SK-N-SH (cell line): Measurements from ENCODE around the gene COMMD10. TPM values are rescaled to one million over a fixed set of nuclear protein-coding genes. Genes with fewer than 3 reads are reported as not detected.

Experiments used
- CTCF ChIA-PET: fragments of 300-600, 350-600 bp; formaldehyde crosslinking; extraction: SDS; loops from one replicate; lab custom pipeline; 2021; lab: Yijun Ruan, JAX
- POLR2A ChIA-PET: fragments of 350-600 bp; sonication (Branson Sonifier 250); formaldehyde crosslinking; extraction: SDS; loops from one replicate; lab custom pipeline; 2020; ENCODE audit warnings: antibody characterized with exemption, inconsistent platforms; lab: Yijun Ruan, JAX
- DNase-seq: peaks from one replicate; pipeline ENCODE4 v3.0.0; 2012
- H2AFZ ChIP-seq: fragments of 200-600 bp; sonication (generic); 2 replicates; pipeline ENCODE4 v1.8.1; 2016; ENCODE audit warnings: antibody characterized with exemption, mild to moderate bottlenecking, low read depth
- H3F3A ChIP-seq: fragments of 200-600 bp; sonication (generic); replicated peaks from 2 replicates; pipeline ENCODE3; 2016; ENCODE audit warnings: antibody characterized with exemption, mild to moderate bottlenecking; ENCODE audit not compliant: insufficient read depth
- H3K27ac ChIP-seq, 2 experiments: fragments of 200-500 bp in 1 of 2; fragments of 200-600 bp in 1 of 2; sonication (Bioruptor generic) in 1 of 2; sonication (generic), shearing (Covaris generic) in 1 of 2; 2 replicates each; pipeline versions ENCODE4 v1.5.1 to v1.6.1; 2014 to 2016; ENCODE audit warnings: low read depth in 2 of 2, inconsistent platforms in 1 of 2, low read length in 1 of 2, mild to moderate bottlenecking in 1 of 2, mixed read lengths in 1 of 2
- H3K27me3 ChIP-seq: fragments of 200-600 bp; sonication (generic), shearing (Covaris generic); 2 replicates; pipeline ENCODE4 v1.6.1; 2016; ENCODE audit warnings: mixed run types; ENCODE audit not compliant: insufficient read depth
- H3K36me3 ChIP-seq, 2 experiments: fragments of 200-500 bp in 1 of 2; fragments of 200-600 bp in 1 of 2; sonication (Bioruptor generic) in 1 of 2; sonication (generic) in 1 of 2; replicated peaks in 1 of 2; 2 replicates each; pipeline versions ENCODE3 to v1.5.1; 2014 to 2016; ENCODE audit warnings: low read length in 1 of 2, mild to moderate bottlenecking in 1 of 2; ENCODE audit not compliant: insufficient read depth in 2 of 2, control insufficient read depth in 1 of 2
- H3K4me1 ChIP-seq, 2 experiments: fragments of 200-500 bp in 1 of 2; fragments of 200-600 bp in 1 of 2; sonication (Bioruptor generic) in 1 of 2; sonication (generic), shearing (Covaris generic) in 1 of 2; 2 replicates each; pipeline versions ENCODE4 v1.5.1 to v1.6.1; 2014 to 2016; ENCODE audit warnings: low read depth in 1 of 2, low read length in 1 of 2, mixed run types in 1 of 2; ENCODE audit not compliant: insufficient read depth in 2 of 2, control insufficient read depth in 1 of 2
- H3K4me2 ChIP-seq: fragments of 200-600 bp; sonication (generic), shearing (Covaris generic); 2 replicates; pipeline ENCODE4 v1.6.1; 2017; ENCODE audit warnings: mixed run types
- H3K4me3 ChIP-seq, 2 experiments: fragments of 200-500 bp in 1 of 2; fragments of 200-600 bp in 1 of 2; sonication (Bioruptor generic) in 1 of 2; sonication (generic), shearing (Covaris generic) in 1 of 2; 2 replicates each; pipeline versions ENCODE4 v1.5.1 to v1.8.1; 2014 to 2016; ENCODE audit warnings: low read depth in 2 of 2, inconsistent platforms in 1 of 2, low read length in 1 of 2, mild to moderate bottlenecking in 1 of 2, mixed read lengths in 1 of 2, moderate library complexity in 1 of 2
- H3K79me2 ChIP-seq: fragments of 200-600 bp; sonication (generic); 2 replicates; pipeline ENCODE4 v1.8.1; 2017; ENCODE audit warnings: mild to moderate bottlenecking; ENCODE audit not compliant: insufficient read depth
- H3K9ac ChIP-seq: fragments of 200-600 bp; sonication (generic); 2 replicates; pipeline ENCODE4 v1.6.1; 2017; ENCODE audit warnings: mixed run types
- H3K9me2 ChIP-seq: fragments of 200-600 bp; sonication (generic); 2 replicates; pipeline ENCODE4 v1.6.1; 2017; ENCODE audit warnings: mixed run types
- H3K9me3 ChIP-seq: fragments of 200-600 bp; sonication (generic); 2 replicates; pipeline ENCODE4 v1.6.1; 2017; ENCODE audit warnings: mixed run types, mild to moderate bottlenecking, moderate library complexity
- H4K20me1 ChIP-seq: fragments of 200-600 bp; sonication (generic); 2 replicates; pipeline ENCODE4 v1.6.1; 2017; ENCODE audit warnings: mild to moderate bottlenecking, mixed run types; ENCODE audit not compliant: insufficient read depth
- GABPA ChIP-seq: IDR thresholded peaks from 2 replicates; pipeline ENCODE4 v1.4.0; 2012; ENCODE audit warnings: low read depth, mild to moderate bottlenecking
- GATA2 ChIP-seq: sonication (generic); formaldehyde crosslinking; IDR thresholded peaks from 2 replicates; pipeline ENCODE4 v1.5.0; 2020; ENCODE audit warnings: mild to moderate bottlenecking, missing genetic modification reagents
- JUND ChIP-seq: IDR thresholded peaks from 2 replicates; pipeline ENCODE4 v1.4.0; 2012
- MEF2A ChIP-seq: IDR thresholded peaks from 2 replicates; pipeline ENCODE4 v1.4.0; 2012; ENCODE audit warnings: low read depth, borderline replicate concordance
- MXI1 ChIP-seq: IDR thresholded peaks from 2 replicates; pipeline ENCODE4 v1.6.1; 2012; ENCODE audit warnings: mild to moderate bottlenecking, low read depth, low read length, improper control_type of control experiment
- NRF1 ChIP-seq: IDR thresholded peaks from 2 replicates; pipeline ENCODE4 v1.6.1; 2012; ENCODE audit warnings: low read depth, mild to moderate bottlenecking, low read length
- POLR2AphosphoS5 ChIP-seq: IDR thresholded peaks from 2 replicates; pipeline ENCODE4 v1.6.1; 2012; ENCODE audit warnings: low read depth, low read length
- RAD21 ChIP-seq: IDR thresholded peaks from 2 replicates; pipeline ENCODE4 v1.6.1; 2012; ENCODE audit warnings: mild to moderate bottlenecking, low read length
- RXRA ChIP-seq: IDR thresholded peaks from 2 replicates; pipeline ENCODE4 v1.4.0; 2012; ENCODE audit warnings: low read depth, mild to moderate bottlenecking, borderline replicate concordance
- SMC3 ChIP-seq: IDR thresholded peaks from 2 replicates; pipeline ENCODE4 v1.6.1; 2012; ENCODE audit warnings: low read depth, low read length, improper control_type of control experiment
- TAF1 ChIP-seq: IDR thresholded peaks from 2 replicates; pipeline ENCODE4 v1.6.1; 2012; ENCODE audit warnings: low read depth, mild to moderate bottlenecking, low read length, moderate library complexity, borderline replicate concordance
- WGBS: methylation state at CpG from one replicate; pipeline ENCODE4 v1.1.6; 2017; ENCODE audit warnings: low lambda C conversion rate; 5-methylcytosine and 5-hydroxymethylcytosine counted together
- polyA plus RNA-seq, 3 experiments: library from polyadenylated mRNA; depleted of rRNA; stranded (reverse); fragments of >200 nt; gene quantifications; 2 replicates each; pipeline ENCODE4 v1.2.3, GENCODE V29; 2012
- TF ChIP-seq, protein P1 (sequence below): IDR thresholded peaks from 2 replicates; pipeline ENCODE4 v1.4.0; 2012; ENCODE audit warnings: low read depth
- TF ChIP-seq, protein P2 (sequence below): fragments of 150-350 bp; IDR thresholded peaks from 2 replicates; pipeline ENCODE4 v1.6.1; 2017; ENCODE audit warnings: antibody characterized with exemption, low read length, low read depth, borderline replicate concordance
- TF ChIP-seq, protein P3 (sequence below): fragments of 150-350 bp; IDR thresholded peaks from 2 replicates; pipeline ENCODE4 v1.6.1; 2016; ENCODE audit warnings: mild to moderate bottlenecking, low read depth, low read length
- TF ChIP-seq, protein P4 (sequence below): IDR thresholded peaks from 2 replicates; pipeline ENCODE4 v1.6.1; 2012; ENCODE audit warnings: mild to moderate bottlenecking, low read depth, low read length, moderate library complexity
- TF ChIP-seq, protein P5 (sequence below): IDR thresholded peaks from 2 replicates; pipeline ENCODE4 v1.4.0; 2012; ENCODE audit warnings: low read depth, borderline replicate concordance
- TF ChIP-seq, protein P6 (sequence below): IDR thresholded peaks from 2 replicates; pipeline ENCODE4; 2012

The COMMD10 gene
- polyA plus RNA-seq, 1 of the 3 experiments (the other 2 are of a cell fraction), result 9.4 TPM

DNA sequence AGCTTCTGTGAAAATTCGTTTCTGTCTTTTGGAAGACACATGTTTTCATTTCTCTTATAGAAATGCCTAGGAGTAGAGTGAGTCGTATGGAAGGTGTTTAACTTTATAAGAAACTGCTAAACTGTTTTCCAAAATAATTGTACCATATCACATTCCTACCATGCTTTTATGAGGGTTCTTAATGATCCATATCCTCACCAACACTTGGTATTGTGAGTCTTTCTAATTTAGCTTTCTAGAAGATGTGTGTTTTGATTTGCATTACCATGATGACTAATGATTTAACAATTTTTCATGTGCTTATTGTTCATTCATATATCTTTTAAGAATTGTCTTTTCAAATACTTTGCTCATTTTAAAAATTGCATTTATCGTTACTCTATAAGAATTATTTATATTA lies 223.6 kb downstream of the COMMD10 start:
- TF ChIP-seq RXRA, result no peak
- TF ChIP-seq, protein P1, sequence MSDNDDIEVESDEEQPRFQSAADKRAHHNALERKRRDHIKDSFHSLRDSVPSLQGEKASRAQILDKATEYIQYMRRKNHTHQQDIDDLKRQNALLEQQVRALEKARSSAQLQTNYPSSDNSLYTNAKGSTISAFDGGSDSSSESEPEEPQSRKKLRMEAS, result no peak
- no peak for TF ChIP-seq POLR2AphosphoS5
- TF ChIP-seq, protein P2, sequence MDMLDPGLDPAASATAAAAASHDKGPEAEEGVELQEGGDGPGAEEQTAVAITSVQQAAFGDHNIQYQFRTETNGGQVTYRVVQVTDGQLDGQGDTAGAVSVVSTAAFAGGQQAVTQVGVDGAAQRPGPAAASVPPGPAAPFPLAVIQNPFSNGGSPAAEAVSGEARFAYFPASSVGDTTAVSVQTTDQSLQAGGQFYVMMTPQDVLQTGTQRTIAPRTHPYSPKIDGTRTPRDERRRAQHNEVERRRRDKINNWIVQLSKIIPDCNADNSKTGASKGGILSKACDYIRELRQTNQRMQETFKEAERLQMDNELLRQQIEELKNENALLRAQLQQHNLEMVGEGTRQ, result no peak
- TF ChIP-seq, protein P3, sequence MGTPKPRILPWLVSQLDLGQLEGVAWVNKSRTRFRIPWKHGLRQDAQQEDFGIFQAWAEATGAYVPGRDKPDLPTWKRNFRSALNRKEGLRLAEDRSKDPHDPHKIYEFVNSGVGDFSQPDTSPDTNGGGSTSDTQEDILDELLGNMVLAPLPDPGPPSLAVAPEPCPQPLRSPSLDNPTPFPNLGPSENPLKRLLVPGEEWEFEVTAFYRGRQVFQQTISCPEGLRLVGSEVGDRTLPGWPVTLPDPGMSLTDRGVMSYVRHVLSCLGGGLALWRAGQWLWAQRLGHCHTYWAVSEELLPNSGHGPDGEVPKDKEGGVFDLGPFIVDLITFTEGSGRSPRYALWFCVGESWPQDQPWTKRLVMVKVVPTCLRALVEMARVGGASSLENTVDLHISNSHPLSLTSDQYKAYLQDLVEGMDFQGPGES, result no peak
- TF ChIP-seq TAF1, result no peak
- TF ChIP-seq, protein P4, sequence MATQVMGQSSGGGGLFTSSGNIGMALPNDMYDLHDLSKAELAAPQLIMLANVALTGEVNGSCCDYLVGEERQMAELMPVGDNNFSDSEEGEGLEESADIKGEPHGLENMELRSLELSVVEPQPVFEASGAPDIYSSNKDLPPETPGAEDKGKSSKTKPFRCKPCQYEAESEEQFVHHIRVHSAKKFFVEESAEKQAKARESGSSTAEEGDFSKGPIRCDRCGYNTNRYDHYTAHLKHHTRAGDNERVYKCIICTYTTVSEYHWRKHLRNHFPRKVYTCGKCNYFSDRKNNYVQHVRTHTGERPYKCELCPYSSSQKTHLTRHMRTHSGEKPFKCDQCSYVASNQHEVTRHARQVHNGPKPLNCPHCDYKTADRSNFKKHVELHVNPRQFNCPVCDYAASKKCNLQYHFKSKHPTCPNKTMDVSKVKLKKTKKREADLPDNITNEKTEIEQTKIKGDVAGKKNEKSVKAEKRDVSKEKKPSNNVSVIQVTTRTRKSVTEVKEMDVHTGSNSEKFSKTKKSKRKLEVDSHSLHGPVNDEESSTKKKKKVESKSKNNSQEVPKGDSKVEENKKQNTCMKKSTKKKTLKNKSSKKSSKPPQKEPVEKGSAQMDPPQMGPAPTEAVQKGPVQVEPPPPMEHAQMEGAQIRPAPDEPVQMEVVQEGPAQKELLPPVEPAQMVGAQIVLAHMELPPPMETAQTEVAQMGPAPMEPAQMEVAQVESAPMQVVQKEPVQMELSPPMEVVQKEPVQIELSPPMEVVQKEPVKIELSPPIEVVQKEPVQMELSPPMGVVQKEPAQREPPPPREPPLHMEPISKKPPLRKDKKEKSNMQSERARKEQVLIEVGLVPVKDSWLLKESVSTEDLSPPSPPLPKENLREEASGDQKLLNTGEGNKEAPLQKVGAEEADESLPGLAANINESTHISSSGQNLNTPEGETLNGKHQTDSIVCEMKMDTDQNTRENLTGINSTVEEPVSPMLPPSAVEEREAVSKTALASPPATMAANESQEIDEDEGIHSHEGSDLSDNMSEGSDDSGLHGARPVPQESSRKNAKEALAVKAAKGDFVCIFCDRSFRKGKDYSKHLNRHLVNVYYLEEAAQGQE, result no peak
- TF ChIP-seq, protein P5, sequence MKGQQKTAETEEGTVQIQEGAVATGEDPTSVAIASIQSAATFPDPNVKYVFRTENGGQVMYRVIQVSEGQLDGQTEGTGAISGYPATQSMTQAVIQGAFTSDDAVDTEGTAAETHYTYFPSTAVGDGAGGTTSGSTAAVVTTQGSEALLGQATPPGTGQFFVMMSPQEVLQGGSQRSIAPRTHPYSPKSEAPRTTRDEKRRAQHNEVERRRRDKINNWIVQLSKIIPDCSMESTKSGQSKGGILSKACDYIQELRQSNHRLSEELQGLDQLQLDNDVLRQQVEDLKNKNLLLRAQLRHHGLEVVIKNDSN, result no peak
- no peak for TF ChIP-seq JUND
- no peak for TF ChIP-seq MXI1
- TF ChIP-seq MEF2A, result no peak
- TF ChIP-seq SMC3, result no peak
- no peak for TF ChIP-seq NRF1
- TF ChIP-seq RAD21, result no peak
- no peak for TF ChIP-seq GATA2
- TF ChIP-seq GABPA, result no peak
- TF ChIP-seq, protein P6, sequence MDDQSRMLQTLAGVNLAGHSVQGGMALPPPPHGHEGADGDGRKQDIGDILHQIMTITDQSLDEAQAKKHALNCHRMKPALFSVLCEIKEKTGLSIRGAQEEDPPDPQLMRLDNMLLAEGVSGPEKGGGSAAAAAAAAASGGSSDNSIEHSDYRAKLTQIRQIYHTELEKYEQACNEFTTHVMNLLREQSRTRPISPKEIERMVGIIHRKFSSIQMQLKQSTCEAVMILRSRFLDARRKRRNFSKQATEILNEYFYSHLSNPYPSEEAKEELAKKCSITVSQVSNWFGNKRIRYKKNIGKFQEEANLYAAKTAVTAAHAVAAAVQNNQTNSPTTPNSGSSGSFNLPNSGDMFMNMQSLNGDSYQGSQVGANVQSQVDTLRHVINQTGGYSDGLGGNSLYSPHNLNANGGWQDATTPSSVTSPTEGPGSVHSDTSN, result no peak
- CTCF ChIA-PET, result no interaction called here

More for the DNA sequence above, 223.6 kb downstream of the COMMD10 start:
- no peak overlapping the region for H3K4me3 ChIP-seq
- H3K27me3 ChIP-seq, result no peaks in the 10 kb centered on the region
- no peaks in the 10 kb centered on the region for H3K9me2 ChIP-seq
- H3K9me3 ChIP-seq, result 0 out of 2 replicates have a peak, but pooled peaks cover 10% of the 10 kb centered on the region
- POLR2A ChIA-PET, result no interaction called here
- no peak overlapping the region for H2AFZ ChIP-seq
- no peaks in the 10 kb centered on the region for H3K4me1 ChIP-seq
- H4K20me1 ChIP-seq, result no peaks in the 10 kb centered on the region
- no peaks in the 10 kb centered on the region for H3K79me2 ChIP-seq
- H3K36me3 ChIP-seq, result peaks cover 18 to 33% of the 10 kb centered on the region in 2 experiments
- H3K27ac ChIP-seq, result no peak overlapping the region
- no peak overlapping the region for H3K9ac ChIP-seq
- H3K4me2 ChIP-seq, result no peak overlapping the region
- no peak for DNase-seq
- 87% methylated on average over 3 of the region's 3 CpGs for WGBS
- H3F3A ChIP-seq, result no peaks in the 10 kb centered on the region
